ENCODE results near the gene DNAJC4.

DNAJC4 gene

GRCh38 chr11:64230171-64230984, at the start of gene DNAJC4:
DNAJC4 (plus strand) TSS chr11:64230548; CDS start chr11:64230855, 307 bp downstream.
- DNase-seq: peak; percentile 84

- DNase-seq: no peak
Observed at GRCh38 chr11:64180891-64181290, 49.5 kb upstream of the DNAJC4 start.

- peak; percentile 70 for DNase-seq
Observed at GRCh38 chr11:64181506-64182411, 48.6 kb upstream of the DNAJC4 start.

- DNase-seq: no peak
Observed at GRCh38 chr11:64183890-64184289, 46.5 kb upstream of the DNAJC4 start.

GRCh38 chr11:64185175-64185692, 45.1 kb upstream of the DNAJC4 start:
- DNase-seq: no peak

GRCh38 chr11:64185693-64186491, 44.5 kb upstream of the DNAJC4 start, which contains the start of gene STIP1:
STIP1 (plus strand) TSS chr11:64186171; CDS start chr11:64186262, 91 bp downstream.
- DNase-seq: peak; percentile 100

- DNase-seq: no peak
Observed at GRCh38 chr11:64186492-64187165, 43.7 kb upstream of the DNAJC4 start.

GRCh38 chr11:64192434-64192833, 37.9 kb upstream of the DNAJC4 start:
- no peak for DNase-seq

- no peak for DNase-seq
Observed at GRCh38 chr11:64196626-64197025, 33.7 kb upstream of the DNAJC4 start.

- DNase-seq: no peak
Observed at GRCh38 chr11:64198511-64198910, 31.8 kb upstream of the DNAJC4 start.

- no peak for DNase-seq
Observed at GRCh38 chr11:64201543-64201942, 28.8 kb upstream of the DNAJC4 start.

GRCh38 chr11:64202992-64203391, 27.4 kb upstream of the DNAJC4 start:
- DNase-seq: no peak

GRCh38 chr11:64203421-64204079, 26.8 kb upstream of the DNAJC4 start:
- no peak for DNase-seq

GRCh38 chr11:64204080-64204440, 26.3 kb upstream of the DNAJC4 start:
- no peak for DNase-seq

- DNase-seq: peak; percentile 81
Observed at GRCh38 chr11:64204464-64204989, 25.8 kb upstream of the DNAJC4 start.

- DNase-seq: no peak
Observed at GRCh38 chr11:64206457-64207255, 23.7 kb upstream of the DNAJC4 start, which contains the start of gene FERMT3. FERMT3 (plus strand) TSS chr11:64206721; CDS start chr11:64207365, 644 bp downstream.

- no peak for DNase-seq
Observed at GRCh38 chr11:64207256-64208085, 22.9 kb upstream of the DNAJC4 start.

GRCh38 chr11:64208086-64208795, 22.1 kb upstream of the DNAJC4 start:
- DNase-seq: no peak

Measured in NCI-H446 treated with DMSO at 0.1 percent for 48 hours (cell line).